WTC11 (cell line): ENCODE data around the gene PLPP1. TPM values are rescaled to one million over a fixed set of nuclear protein-coding genes. Genes with fewer than 3 reads are reported as not detected.

Source experiments
- ATAC-seq: fragments of 200-7000 bp; cut with Tn5 transposase; 2 replicates; pipeline ENCODE4 v1.10.0; 2021; ENCODE audit warnings: mild to moderate bottlenecking, moderate library complexity
- CTCF ChIA-PET: fragments of 300-600 bp; sonication (Branson Sonifier 250); formaldehyde crosslinking; loops from one replicate; lab custom pipeline; 2021; ENCODE audit warnings: antibody characterized with exemption; lab: Charles Lee
- POLR2A ChIA-PET: fragments of 350-600 bp; sonication (Branson Sonifier 250); formaldehyde crosslinking; loops from one replicate; lab custom pipeline; 2021; ENCODE audit warnings: antibody characterized with exemption; lab: Charles Lee
- DNase-seq: peaks from one replicate; pipeline ENCODE4 v3.0.0; 2021; ENCODE audit warnings: low spot score
- H3K27ac Mint-ChIP-seq: 2 replicates; pipeline ENCODE4 v1.8.0; 2021; ENCODE audit warnings: mixed read lengths
- H3K27me3 Mint-ChIP-seq: 2 replicates; pipeline ENCODE4 v1.8.0; 2021; ENCODE audit warnings: low read depth, mild to moderate bottlenecking, moderate library complexity, mixed read lengths
- H3K36me3 Mint-ChIP-seq: 2 replicates; pipeline ENCODE4 v1.8.0; 2021; ENCODE audit warnings: mixed read lengths
- H3K4me1 Mint-ChIP-seq: 2 replicates; pipeline ENCODE4 v1.8.0; 2022; ENCODE audit warnings: mixed read lengths
- H3K4me3 Mint-ChIP-seq: 2 replicates; pipeline ENCODE4 v1.8.0; 2021; ENCODE audit warnings: mild to moderate bottlenecking, moderate library complexity, mixed read lengths
- H3K9me3 Mint-ChIP-seq: 2 replicates; pipeline ENCODE4 v1.8.0; 2021; ENCODE audit warnings: mixed read lengths
- ATF2 ChIP-seq: sonication (generic); formaldehyde crosslinking; IDR thresholded peaks from 2 replicates; pipeline ENCODE4 v1.8.1; 2022; ENCODE audit warnings: low read depth, missing genetic modification reagents, borderline replicate concordance
- CREB1 ChIP-seq: sonication (generic); formaldehyde crosslinking; IDR thresholded peaks from 2 replicates; pipeline ENCODE4 v1.8.0; 2023; ENCODE audit warnings: mild to moderate bottlenecking, missing genetic modification reagents
- E2F1 ChIP-seq: sonication (generic); formaldehyde crosslinking; IDR thresholded peaks from 2 replicates; pipeline ENCODE4 v1.8.0; 2022; ENCODE audit warnings: mild to moderate bottlenecking, missing genetic modification reagents
- ELF4 ChIP-seq: sonication (generic); formaldehyde crosslinking; IDR thresholded peaks from 2 replicates; pipeline ENCODE4 v1.8.1; 2022; ENCODE audit warnings: low read depth, mild to moderate bottlenecking, moderate library complexity, missing genetic modification reagents
- ERG ChIP-seq: fragments of 250-450 bp; sonication (Bioruptor Pico); IDR thresholded peaks from 2 replicates; pipeline ENCODE4 v1.8.0; 2021; ENCODE audit warnings: mild to moderate bottlenecking
- FOXK1 ChIP-seq: sonication (generic); formaldehyde crosslinking; IDR thresholded peaks from 2 replicates; pipeline ENCODE4 v1.8.0; 2022; ENCODE audit warnings: mild to moderate bottlenecking, moderate library complexity, missing genetic modification reagents
- KAT7 ChIP-seq: sonication (generic); formaldehyde crosslinking; IDR thresholded peaks from 2 replicates; pipeline ENCODE4 v1.8.1; 2023; ENCODE audit warnings: missing genetic modification reagents, mild to moderate bottlenecking, borderline replicate concordance
- MLX ChIP-seq: sonication (generic); formaldehyde crosslinking; IDR thresholded peaks from 2 replicates; pipeline ENCODE4 v1.8.1; 2023; ENCODE audit warnings: mild to moderate bottlenecking, missing genetic modification reagents, moderate library complexity
- NR1H2 ChIP-seq: sonication (generic); formaldehyde crosslinking; IDR thresholded peaks from 2 replicates; pipeline ENCODE4 v1.9.0; 2021; ENCODE audit warnings: mild to moderate bottlenecking, moderate library complexity, missing genetic modification reagents
- NR2C2 ChIP-seq: sonication (generic); formaldehyde crosslinking; IDR thresholded peaks from 2 replicates; pipeline ENCODE4 v1.8.0; 2022; ENCODE audit warnings: mild to moderate bottlenecking, missing genetic modification reagents
- PREB ChIP-seq: sonication (generic); formaldehyde crosslinking; IDR thresholded peaks from 2 replicates; pipeline ENCODE4 v1.8.1; 2022; ENCODE audit warnings: mild to moderate bottlenecking, missing genetic modification reagents, moderate library complexity, borderline replicate concordance
- RELA ChIP-seq: sonication (generic); formaldehyde crosslinking; IDR thresholded peaks from 2 replicates; pipeline ENCODE4 v1.8.1; 2022; ENCODE audit warnings: missing genetic modification reagents, mild to moderate bottlenecking, borderline replicate concordance
- RORB ChIP-seq: fragments of 250-450 bp; sonication (Bioruptor Pico); IDR thresholded peaks from 2 replicates; pipeline ENCODE4 v1.9.0; 2021; ENCODE audit warnings: mild to moderate bottlenecking
- SMAD4 ChIP-seq: sonication (generic); formaldehyde crosslinking; IDR thresholded peaks from 2 replicates; pipeline ENCODE4 v1.8.0; 2022; ENCODE audit warnings: mild to moderate bottlenecking, missing genetic modification reagents
- TCF7 ChIP-seq: sonication (generic); formaldehyde crosslinking; IDR thresholded peaks from 2 replicates; pipeline ENCODE4 v1.8.0; 2022; ENCODE audit warnings: mild to moderate bottlenecking, low read depth, missing genetic modification reagents, moderate library complexity
- TEAD1 ChIP-seq: sonication (generic); formaldehyde crosslinking; IDR thresholded peaks from 2 replicates; pipeline ENCODE4 v1.8.0; 2022; ENCODE audit warnings: mild to moderate bottlenecking, missing genetic modification reagents
- TP53 ChIP-seq: sonication (generic); formaldehyde crosslinking; IDR thresholded peaks from 2 replicates; pipeline ENCODE4 v1.8.1; 2023; ENCODE audit warnings: mild to moderate bottlenecking, missing genetic modification reagents
- USF1 ChIP-seq: sonication (generic); formaldehyde crosslinking; IDR thresholded peaks from 2 replicates; pipeline ENCODE4 v1.8.0; 2022; ENCODE audit warnings: mild to moderate bottlenecking, missing genetic modification reagents
- USF2 ChIP-seq: sonication (generic); formaldehyde crosslinking; IDR thresholded peaks from 2 replicates; pipeline ENCODE4 v1.8.1; 2023; ENCODE audit warnings: mild to moderate bottlenecking, missing genetic modification reagents, moderate library complexity
- ZBTB43 ChIP-seq: sonication (generic); formaldehyde crosslinking; IDR thresholded peaks from 2 replicates; pipeline ENCODE4 v1.8.1; 2023; ENCODE audit warnings: mild to moderate bottlenecking, missing genetic modification reagents
- ZNF232 ChIP-seq: sonication (generic); formaldehyde crosslinking; IDR thresholded peaks from 2 replicates; pipeline ENCODE4 v1.8.0; 2022; ENCODE audit warnings: mild to moderate bottlenecking, missing genetic modification reagents
- ZNF281 ChIP-seq: sonication (generic); formaldehyde crosslinking; IDR thresholded peaks from 2 replicates; pipeline ENCODE4 v1.8.0; 2023; ENCODE audit warnings: mild to moderate bottlenecking, missing genetic modification reagents
- ZNF396 ChIP-seq: fragments of 250-450 bp; sonication (Bioruptor Pico); IDR thresholded peaks from 2 replicates; pipeline ENCODE4 v1.8.0; 2021; ENCODE audit warnings: mild to moderate bottlenecking, moderate library complexity, borderline replicate concordance
- total RNA-seq: library from RNA; stranded (reverse); gene quantifications from 3 replicates; pipeline ENCODE4 v1.2.3, GENCODE V29; 2021

The PLPP1 gene
- total RNA-seq, 1 experiment from 2014 or later = 43.2 TPM

GRCh38 chr5:55383254-55383653, 151.5 kb downstream of the PLPP1 start:
- Mint-ChIP-seq H3K4me3 (no peak overlapping the region), H3K4me1 (peaks cover 15% of the 10 kb centered on the region), H3K27me3 (no peaks in the 10 kb centered on the region), H3K9me3 (peaks cover 15% of the 10 kb centered on the region), H3K36me3 (peaks cover 48% of the 10 kb centered on the region), H3K27ac (no peak overlapping the region)
- no peak for DNase-seq
- ATAC-seq = no peak
- ChIA-PET CTCF (no interaction called here), POLR2A (no interaction called here)
- TF ChIP-seq ZNF281 (no peak), NR2C2 (CRISPR knock-in tag) (no peak), TCF7 (CRISPR knock-in tag) (no peak), RELA (CRISPR knock-in tag) (no peak), FOXK1 (CRISPR knock-in tag) (no peak), KAT7 (no peak), USF1 (no peak), ATF2 (CRISPR knock-in tag) (no peak), USF2 (no peak), TP53 (CRISPR knock-in tag) (no peak), E2F1 (CRISPR knock-in tag) (no peak), CREB1 (no peak), ZBTB43 (CRISPR knock-in tag) (no peak), ZNF396 (CRISPR knock-in tag) (no peak), ELF4 (no peak), MLX (CRISPR knock-in tag) (no peak)

- Mint-ChIP-seq H3K27me3 (0 out of 2 replicates have a peak, but pooled peaks cover 2% of the 10 kb centered on the region), H3K4me1 (no peaks in the 10 kb centered on the region), H3K27ac (peak overlapping the region; percentile 2; the same call in 1 of the 2 replicates), H3K9me3 (peaks cover 28% of the 10 kb centered on the region), H3K36me3 (peaks cover 66% of the 10 kb centered on the region), H3K4me3 (no peak overlapping the region)
- DNase-seq (no peak), ATAC-seq (no peak)
- POLR2A ChIA-PET = no interaction called here
- CTCF ChIA-PET = no interaction called here
- no peak for TF ChIP-seq PREB (CRISPR knock-in tag)
- no peak for TF ChIP-seq TEAD1
- TF ChIP-seq ATF2 (CRISPR knock-in tag) = no peak
- TF ChIP-seq ZNF232 (CRISPR knock-in tag) = no peak
- TF ChIP-seq RORB (CRISPR knock-in tag) = no peak
- TF ChIP-seq NR1H2 = no peak
- TF ChIP-seq SMAD4 (CRISPR knock-in tag) = no peak
- TF ChIP-seq ERG (CRISPR knock-in tag) = no peak
These were observed 157.0 kb downstream of the PLPP1 start for GRCh38 chr5:55377810-55378209.
